ENCODE results near the gene UNC13B. TPM values are rescaled to one million over a fixed set of nuclear protein-coding genes. Genes with fewer than 3 reads are reported as not detected.

The UNC13B gene
- total and polyA plus RNA-seq, 7 donors: 14.6 to 25.6 (median 20.5) TPM

DNA sequence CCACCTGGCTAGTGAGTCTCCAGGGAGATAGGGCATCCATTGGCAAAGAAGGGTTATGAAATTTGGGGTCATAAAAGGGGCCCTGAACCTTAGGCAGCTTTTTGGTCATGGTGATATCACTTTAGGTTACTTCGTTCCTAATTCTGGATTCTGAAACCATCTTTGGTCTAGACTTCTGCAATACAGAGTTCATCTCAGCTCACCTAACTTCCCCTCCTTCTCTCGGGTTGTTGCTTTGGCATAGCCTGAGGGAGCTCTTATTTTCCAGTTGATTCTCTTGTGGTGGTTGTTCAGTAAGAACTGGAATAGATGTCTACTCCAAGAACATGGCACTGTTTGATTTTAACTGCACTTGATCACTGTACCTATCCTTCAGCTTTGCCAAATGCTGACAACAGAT, 179.2 kb downstream of the UNC13B start:
- WGBS, 2 donors: 77 to 92% methylated on average over 2 of the region's 2 CpGs
- Histone ChIP-seq H3K27me3 (no peaks in the 10 kb centered on the region), H3K36me3 (no peaks in the 10 kb centered on the region), H3K27ac (peak overlapping the region in 3 of 4 donors; percentile 18 to 44 (median 36)), H3K4me3 (peak overlapping the region in 2 of 4 donors; percentile 5 to 11), H3K4me1 (peaks cover 0 to 17% (median 13%) of the 10 kb centered on the region in 4 donors), H3K9me3 (no peaks in the 10 kb centered on the region)
- DNase-seq: no peak
- TF ChIP-seq, protein P1, sequence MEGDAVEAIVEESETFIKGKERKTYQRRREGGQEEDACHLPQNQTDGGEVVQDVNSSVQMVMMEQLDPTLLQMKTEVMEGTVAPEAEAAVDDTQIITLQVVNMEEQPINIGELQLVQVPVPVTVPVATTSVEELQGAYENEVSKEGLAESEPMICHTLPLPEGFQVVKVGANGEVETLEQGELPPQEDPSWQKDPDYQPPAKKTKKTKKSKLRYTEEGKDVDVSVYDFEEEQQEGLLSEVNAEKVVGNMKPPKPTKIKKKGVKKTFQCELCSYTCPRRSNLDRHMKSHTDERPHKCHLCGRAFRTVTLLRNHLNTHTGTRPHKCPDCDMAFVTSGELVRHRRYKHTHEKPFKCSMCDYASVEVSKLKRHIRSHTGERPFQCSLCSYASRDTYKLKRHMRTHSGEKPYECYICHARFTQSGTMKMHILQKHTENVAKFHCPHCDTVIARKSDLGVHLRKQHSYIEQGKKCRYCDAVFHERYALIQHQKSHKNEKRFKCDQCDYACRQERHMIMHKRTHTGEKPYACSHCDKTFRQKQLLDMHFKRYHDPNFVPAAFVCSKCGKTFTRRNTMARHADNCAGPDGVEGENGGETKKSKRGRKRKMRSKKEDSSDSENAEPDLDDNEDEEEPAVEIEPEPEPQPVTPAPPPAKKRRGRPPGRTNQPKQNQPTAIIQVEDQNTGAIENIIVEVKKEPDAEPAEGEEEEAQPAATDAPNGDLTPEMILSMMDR (IDR thresholded peaks at IDR 0.05): no peak
- TF ChIP-seq EP300 (IDR thresholded peaks at IDR 0.05) (no peak), POLR2A (IDR thresholded peaks at IDR 0.05) (no peak), POLR2AphosphoS5 (IDR thresholded peaks at IDR 0.05) (no peak)
- intact Hi-C loops (cut with DNase I): no loop called here

DNA sequence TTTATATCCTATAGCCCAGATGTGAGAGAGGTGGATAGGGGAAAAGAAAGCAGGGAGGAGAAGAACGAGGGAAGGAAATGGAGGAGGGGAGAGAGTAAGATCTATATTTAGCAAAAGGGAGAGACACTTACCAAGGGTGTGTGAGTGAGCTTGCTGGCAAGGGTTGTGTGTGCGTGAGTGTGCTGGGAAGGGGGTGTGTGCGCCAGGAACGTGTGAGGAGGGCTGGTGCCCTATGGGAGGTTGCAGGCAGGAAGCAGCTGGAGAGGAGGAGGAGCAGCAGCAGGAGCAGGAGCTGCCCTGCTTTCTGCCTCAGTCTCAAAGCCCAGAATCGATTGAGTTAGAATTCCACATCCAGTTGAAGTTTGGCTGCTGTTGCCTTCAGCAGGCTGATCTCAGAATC, 179.8 kb downstream of the UNC13B start:
- TF ChIP-seq POLR2A (IDR thresholded peaks at IDR 0.05) (no peak), POLR2AphosphoS5 (IDR thresholded peaks at IDR 0.05) (peak in 1 of 4 donors; percentile 29), EP300 (IDR thresholded peaks at IDR 0.05) (no peak)
- TF ChIP-seq, protein P1 (IDR thresholded peaks at IDR 0.05): no peak
- peak; percentile 66 for DNase-seq
- H3K4me1 ChIP-seq: peaks cover 0 to 17% (median 13%) of the 10 kb centered on the region in 4 donors
- peak overlapping the region in 2 of 4 donors; percentile 5 to 11 for H3K4me3 ChIP-seq
- WGBS, 2 donors: 16 to 55% methylated on average over 5 of the region's 5 CpGs
- H3K9me3 ChIP-seq: no peaks in the 10 kb centered on the region
- intact Hi-C loops (cut with DNase I): no loop called here
- H3K27ac ChIP-seq: peak overlapping the region in 2 of 4 donors; percentile 36 to 44
- H3K36me3 ChIP-seq: no peaks in the 10 kb centered on the region
- no peaks in the 10 kb centered on the region for H3K27me3 ChIP-seq

DNA sequence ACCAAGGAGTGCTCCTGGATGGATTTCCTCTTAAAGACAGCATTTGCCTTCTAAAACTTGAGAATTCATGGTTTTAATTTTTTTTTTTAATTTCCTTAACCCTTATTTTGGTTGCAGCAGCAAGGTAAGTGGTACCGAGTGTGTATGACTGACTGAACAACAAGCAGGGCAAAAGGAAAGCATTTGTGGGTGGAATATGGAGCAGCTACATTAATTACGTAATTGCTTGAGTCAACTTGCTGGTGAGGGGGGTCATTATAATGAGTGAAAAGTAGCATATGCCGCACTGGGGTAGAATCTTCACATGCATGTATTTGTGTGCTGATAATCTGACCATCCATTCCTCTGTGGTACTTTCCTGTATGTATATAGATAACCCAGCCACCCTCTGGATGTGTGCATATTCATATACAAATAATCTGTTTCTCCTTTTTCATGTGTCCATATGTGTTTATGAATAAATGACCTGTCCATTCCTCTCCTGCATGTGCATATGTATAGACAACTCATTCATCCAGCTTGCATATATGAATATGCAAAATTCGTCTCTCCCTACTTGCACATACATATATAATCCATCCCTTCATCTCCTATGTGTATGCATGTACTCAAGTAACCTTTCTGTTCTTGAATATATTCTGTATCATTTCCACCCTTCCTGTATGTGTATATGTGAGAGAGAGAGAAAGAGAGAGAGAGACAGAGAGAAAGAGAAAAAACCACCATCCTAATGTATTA, 180.6 kb downstream of the UNC13B start:
- Histone ChIP-seq H3K4me3 (no peak overlapping the region), H3K27me3 (no peaks in the 10 kb centered on the region), H3K9me3 (no peaks in the 10 kb centered on the region), H3K36me3 (no peaks in the 10 kb centered on the region), H3K27ac (peak overlapping the region in 1 of 4 donors; percentile 44), H3K4me1 (peaks cover 0 to 17% (median 13%) of the 10 kb centered on the region in 4 donors)
- WGBS, 2 donors: 85 to 87% methylated on average over 4 of the region's 4 CpGs
- intact Hi-C loops (cut with DNase I): no loop called here
- TF ChIP-seq POLR2A (IDR thresholded peaks at IDR 0.05): no peak
- TF ChIP-seq EP300 (IDR thresholded peaks at IDR 0.05): no peak
- TF ChIP-seq, protein P1 (IDR thresholded peaks at IDR 0.05): no peak
- TF ChIP-seq POLR2AphosphoS5 (IDR thresholded peaks at IDR 0.05): no peak
- DNase-seq: no peak

DNA sequence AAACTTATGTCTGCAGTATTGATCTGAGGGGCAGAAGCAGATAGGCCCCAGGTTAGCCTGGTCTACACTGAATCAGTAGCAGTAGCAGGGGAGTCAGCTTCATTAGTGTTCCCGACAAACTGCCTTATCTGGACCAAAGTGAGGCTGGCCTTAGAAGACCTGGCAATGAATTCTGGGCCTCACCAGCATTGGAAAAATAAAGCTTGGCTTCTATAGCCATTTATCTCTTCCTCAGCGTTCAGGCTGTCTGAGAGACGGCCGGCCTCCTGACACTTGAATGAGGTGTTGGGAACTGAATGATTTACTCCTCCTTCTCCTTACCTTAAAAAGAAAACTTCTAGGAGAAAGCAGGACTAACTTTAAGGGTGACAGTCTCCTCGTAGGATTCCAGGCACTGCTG, 186.3 kb downstream of the UNC13B start:
- Histone ChIP-seq H3K4me1 (no peaks in the 10 kb centered on the region), H3K36me3 (peaks cover 0 to 4% (median 0%) of the 10 kb centered on the region in 4 donors), H3K27ac (no peak overlapping the region), H3K4me3 (no peak overlapping the region), H3K27me3 (no peaks in the 10 kb centered on the region), H3K9me3 (no peaks in the 10 kb centered on the region)
- WGBS, 2 donors: 94 to 95% methylated on average over 5 of the region's 5 CpGs
- no peak for DNase-seq
- TF ChIP-seq EP300 (IDR thresholded peaks at IDR 0.05): no peak
- TF ChIP-seq POLR2AphosphoS5 (IDR thresholded peaks at IDR 0.05): no peak
- TF ChIP-seq, protein P1 (IDR thresholded peaks at IDR 0.05): no peak
- TF ChIP-seq POLR2A (IDR thresholded peaks at IDR 0.05): no peak
- intact Hi-C loops (cut with DNase I): no loop called here

Data from sigmoid colon (tissue), 7 donors.